Motor neuron (in vitro differentiated cells): ENCODE results near the gene LDAF1. TPM values are rescaled to one million over a fixed set of nuclear protein-coding genes. Genes with fewer than 3 reads are reported as not detected.

Experiments
- total RNA-seq, 8 experiments: library from RNA; unstranded; fragments of 300-600 nt; gene quantifications; 2 replicates each; pipeline versions ENCODE4 v1.2.3 to v1.2.4, GENCODE V29; 2022

The LDAF1 gene
- total RNA-seq, 8 experiments from 2014 or later = 4.4 to 27.3 (median 19.5) TPM

Other genes starting within 250 kb of the LDAF1 start
- under 1 TPM in 6 of 8 experiments, not detected in 2; 0.14 to 0.71 (median 0.24) TPM for gene DNAH3, start 7.8 kb upstream of the LDAF1 start, total RNA-seq
- gene ZP2, start 52.9 kb downstream of the LDAF1 start, total RNA-seq = not detected
- under 1 TPM in 7 of 8 experiments, not detected in 1; 0.05 to 0.43 (median 0.10) TPM for gene ANKS4B, start 75.0 kb downstream of the LDAF1 start, total RNA-seq
- 10 to 100 TPM in 1 of 8 experiments, 1 to 10 TPM in 4, under 1 TPM in 2, not detected in 1; 0.55 to 66.7 (median 1.7) TPM for gene CRYM, start 119.6 kb downstream of the LDAF1 start, total RNA-seq